Mesenteric fat pad (tissue), 1 donor: ENCODE measurements around the gene PLCB1. TPM values are rescaled to one million over a fixed set of nuclear protein-coding genes. Genes with fewer than 3 reads are reported as not detected.
"Not testable (repeated sequence)": the region's sequence is repeated elsewhere in the genome, so short reads cannot be mapped to it uniquely, and the experiment has no call there.

Source experiments
- DNase-seq: peaks from one replicate; pipeline ENCODE4 v3.0.0-alpha.2; 2020; ENCODE audit warnings: low spot score
- total RNA-seq: library from RNA; stranded (reverse); fragmentation: NEBNext Ultra II Directional; extraction: Animal tissue kit (Norgen Biotek cat#: 25700); gene quantifications from one replicate; pipeline ENCODE4 v1.2.1, GENCODE V29; 2021
- donor health status: DM: yes; HTN: yes; CAD: no.

Gene PLCB1
- total RNA-seq, 1 donor from 2014 or later, result 16.9 TPM

DNA sequence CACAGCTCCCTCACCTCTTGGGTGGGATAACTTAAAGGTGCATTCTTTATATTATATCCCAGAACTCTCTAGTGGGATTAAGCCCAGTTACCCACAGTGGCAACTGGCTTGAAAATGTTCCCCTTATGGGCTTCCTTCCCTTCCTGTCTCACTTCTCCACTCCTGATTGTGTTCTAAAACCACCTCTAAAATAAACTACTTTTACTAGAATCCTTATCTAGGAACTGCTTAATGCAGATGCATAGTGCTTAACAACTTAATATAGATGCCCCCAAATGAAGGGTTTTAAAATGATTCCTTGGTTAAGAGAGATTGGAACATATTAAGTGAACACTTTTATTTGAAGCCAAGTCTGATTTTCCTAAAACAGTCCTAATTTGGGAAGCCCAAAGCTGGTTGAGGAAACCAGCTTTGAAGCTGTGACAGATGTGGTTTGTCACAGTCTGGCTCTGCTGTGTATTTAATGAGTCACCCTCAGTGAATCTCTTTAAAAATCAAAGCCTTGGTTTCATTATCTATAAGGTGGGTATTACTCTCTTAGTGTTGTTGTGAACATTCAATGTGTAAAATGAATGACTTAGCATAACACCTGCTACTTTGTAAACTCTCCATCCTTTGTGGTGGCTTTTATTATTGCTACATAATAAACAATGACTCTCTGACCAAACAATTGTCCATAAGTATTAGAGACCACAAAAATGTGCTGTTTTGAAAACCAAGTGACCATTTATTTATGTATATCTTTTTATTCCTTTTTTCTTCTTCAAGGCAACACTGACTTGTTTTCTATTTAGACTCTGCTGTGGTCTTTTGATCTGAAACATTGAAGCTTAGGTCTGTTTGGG, 24.4 kb downstream of the PLCB1 start:
- no peak for DNase-seq

DNA sequence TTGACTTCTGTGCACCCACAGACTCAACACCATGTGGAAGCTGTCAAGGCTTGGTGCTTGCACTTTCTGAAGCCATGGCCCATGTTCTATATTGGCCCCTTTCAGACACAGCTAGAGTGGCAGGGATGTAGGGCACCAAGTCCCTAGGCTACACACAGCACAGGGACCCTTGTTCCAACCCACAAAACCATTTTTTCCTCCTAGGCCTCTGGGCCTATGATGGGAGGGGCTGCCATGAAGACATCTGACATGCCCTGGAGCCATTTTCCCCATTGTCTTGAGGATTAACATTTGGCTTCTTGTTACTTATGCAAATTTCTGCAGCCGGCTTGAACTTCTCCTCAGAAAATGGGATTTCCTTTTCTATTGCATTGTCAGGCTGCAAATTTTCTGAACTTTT, 27.2 kb downstream of the PLCB1 start:
- DNase-seq, result not testable (repeated sequence)

DNA sequence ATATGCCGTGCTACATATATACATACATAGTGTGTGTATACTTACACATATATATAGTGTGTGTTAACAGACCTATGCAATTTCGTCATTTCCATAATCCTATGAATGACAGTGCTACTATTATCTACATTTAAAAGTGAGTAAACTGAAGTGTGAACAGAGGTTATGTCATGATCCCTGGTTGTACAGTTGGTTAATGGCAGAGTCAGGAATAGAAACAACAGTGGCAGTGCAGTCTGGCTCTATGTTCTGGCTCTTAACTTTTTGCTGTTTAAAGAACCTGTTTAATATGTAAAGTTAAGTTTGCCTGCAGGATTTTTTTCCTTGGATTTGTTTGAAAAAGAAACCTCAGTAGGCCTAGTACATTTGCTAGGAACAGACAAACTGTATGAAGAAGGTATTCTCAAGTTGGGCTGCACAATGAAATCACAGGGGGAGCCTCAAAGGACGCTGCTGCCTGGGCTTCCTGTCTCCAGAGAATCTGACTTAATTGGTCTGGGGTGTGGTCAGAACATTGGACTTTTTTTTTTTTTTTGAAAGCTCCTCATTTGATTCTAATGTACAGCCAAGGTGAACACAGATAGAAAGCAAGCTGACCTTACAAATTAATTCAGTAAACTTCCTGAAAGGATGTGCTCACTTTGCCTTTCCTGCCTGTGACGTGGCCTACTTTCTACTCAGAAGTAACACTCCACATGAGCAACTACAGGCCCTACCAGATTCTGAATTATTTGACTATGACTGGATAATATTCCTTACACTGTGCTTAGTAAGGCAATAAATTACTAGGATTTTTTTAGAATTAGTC, 29.4 kb downstream of the PLCB1 start:
- no peak for DNase-seq

DNA sequence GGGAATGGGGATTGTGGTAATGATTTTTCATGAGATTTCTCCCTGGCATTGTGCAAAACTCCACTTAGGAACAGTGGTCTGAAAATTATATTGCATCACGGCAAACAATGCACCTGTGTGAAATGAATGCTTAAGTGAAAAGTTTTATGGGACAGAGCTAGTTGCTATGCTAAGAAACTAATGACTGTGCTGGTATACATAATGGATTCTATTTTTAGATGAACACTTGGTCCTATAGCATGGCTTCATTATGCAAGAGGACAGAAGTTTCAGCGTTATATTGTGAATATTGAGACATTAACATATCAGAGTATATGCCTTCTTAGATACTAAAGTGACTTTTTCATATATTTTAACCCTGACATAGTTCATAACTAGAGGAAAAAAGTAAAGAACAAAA, 30.5 kb downstream of the PLCB1 start:
- no peak for DNase-seq

DNA sequence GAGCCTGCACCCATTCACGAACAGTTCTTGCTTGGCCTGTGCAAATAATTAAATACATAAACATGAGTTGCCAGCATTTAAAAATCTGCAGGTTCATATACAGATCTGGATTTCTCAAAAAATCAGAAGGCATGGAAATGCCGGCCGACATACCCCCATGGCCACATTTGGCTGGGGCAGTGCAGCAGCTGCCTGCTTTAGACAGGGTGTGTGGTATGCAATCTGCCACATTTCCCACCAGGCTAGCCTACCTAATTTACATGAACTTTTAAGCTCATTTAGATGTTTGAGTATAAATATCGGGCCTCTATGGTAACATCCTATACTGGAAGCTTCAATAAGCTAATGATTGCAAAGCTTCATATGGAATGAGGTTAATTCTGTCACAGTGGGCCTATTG, 31.5 kb downstream of the PLCB1 start:
- no peak for DNase-seq

DNA sequence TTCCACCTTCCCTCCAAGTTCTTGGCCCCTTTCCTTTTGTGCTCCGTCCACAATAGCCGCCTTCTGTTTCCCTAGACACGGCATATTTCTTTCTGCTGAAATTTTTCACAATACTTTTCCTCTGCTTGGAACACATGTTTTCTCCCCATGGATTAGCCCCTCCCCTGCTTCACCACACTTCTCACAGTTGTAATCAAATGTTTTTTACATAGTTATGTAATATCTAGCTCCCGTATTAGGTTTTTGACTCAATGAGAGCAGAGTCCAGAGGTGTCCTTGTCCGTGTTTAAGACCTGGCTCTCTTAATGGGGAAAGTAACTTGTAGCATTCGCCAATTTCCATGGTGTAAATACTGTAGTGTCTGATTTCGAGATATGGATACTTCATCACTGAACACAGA, 34.7 kb downstream of the PLCB1 start:
- no peak for DNase-seq

DNA sequence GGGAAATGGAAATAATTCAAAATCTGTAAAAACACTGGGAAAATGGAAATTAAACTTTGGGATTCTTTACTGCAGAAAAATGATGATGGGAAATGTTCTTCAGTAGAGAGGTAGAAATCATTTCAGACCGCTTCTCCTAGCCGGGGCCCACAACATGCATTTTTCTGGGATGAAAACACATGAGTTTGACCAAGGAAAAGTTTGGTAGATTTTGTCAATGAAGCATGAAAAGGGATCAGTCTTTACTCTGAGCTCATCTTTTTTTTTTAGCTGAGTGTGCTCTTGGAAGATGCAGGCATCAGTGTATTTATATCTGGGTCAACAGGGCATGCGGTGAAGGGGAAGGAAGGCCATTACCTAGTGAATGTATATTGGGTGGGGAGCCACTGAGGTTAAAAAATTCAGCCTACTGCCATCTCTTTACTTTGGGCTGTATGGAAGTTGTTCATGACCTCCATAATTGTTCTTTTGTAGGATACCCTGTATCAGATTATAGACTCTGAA, 36.8 kb downstream of the PLCB1 start:
- DNase-seq, result no peak

DNA sequence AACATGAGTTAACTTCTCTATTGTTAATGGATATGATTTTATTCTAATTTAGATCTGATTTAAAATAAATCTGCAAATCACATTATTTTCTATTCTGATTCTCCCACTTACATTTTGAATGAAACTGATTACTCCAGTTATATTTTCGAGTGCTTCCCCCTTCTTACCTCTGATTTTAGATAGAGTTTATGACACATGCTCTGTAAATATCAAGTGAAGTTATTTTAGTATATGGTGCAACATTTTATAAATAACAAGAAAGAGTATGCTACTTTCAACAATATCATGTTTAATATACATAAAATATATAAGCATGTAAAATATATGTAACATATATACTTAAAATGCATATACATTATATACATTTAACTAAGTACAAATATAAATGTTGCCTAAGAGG, 38.9 kb downstream of the PLCB1 start:
- DNase-seq, result no peak

DNA sequence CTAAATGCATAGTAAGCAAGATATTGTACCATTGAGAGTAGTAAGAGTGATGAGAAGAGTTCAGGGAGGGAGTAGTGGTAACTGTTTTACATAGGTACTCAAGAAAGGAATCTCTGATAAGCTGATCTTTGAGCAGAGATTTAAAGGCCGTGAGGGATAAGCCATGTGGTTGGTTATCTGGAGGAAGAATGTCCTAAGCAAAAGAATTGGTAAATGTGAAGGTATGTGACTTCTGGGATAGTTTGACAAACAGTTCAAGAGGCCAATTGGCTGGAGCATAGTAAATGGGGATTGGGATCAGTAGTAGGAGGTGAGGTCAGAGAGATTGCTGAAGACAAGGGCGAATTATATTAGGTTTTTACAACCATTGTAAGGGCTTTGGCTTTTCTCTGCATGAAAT, 40.1 kb downstream of the PLCB1 start:
- DNase-seq, result no peak

DNA sequence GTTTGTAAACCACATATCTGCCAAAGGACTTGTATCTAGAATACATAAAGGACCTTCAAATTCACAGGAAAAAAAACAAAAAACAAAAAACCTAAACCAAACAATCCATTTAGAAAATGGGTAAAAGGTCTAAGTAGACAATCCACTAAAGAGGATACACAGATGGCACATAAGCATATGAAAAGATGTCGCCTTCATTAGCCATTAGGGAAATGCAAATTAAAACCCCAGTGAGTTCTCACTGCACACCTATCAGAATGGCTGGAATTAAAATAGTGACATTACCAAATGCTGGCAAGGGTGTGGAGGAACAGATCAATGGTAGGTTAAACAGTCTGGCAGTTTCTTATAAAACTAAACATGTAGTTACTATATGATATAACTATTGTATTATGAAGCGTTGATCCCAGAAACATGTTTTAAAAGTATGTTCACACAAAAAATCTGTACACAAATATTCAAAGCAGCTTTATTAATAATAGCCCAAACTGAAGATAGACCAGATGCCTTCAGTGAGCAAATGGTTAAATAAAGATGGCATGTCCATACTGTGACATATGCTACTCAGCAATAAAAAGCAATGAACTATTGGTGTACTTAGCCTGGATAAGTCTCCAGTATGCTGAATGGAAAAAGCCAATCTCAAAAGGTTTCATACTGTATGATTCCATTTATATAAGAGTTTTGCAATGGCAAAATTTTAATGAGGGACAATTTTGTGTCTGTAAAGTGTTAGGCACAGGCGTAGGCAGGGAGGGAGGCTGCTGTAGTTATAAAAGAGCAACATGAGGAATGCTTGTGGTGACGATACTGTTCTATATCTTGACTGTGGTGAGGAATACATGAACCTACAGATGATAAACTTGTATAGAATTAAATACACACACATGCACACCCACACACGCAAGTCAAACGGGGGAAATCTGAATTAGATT, 43.9 kb downstream of the PLCB1 start:
- no peak for DNase-seq

DNA sequence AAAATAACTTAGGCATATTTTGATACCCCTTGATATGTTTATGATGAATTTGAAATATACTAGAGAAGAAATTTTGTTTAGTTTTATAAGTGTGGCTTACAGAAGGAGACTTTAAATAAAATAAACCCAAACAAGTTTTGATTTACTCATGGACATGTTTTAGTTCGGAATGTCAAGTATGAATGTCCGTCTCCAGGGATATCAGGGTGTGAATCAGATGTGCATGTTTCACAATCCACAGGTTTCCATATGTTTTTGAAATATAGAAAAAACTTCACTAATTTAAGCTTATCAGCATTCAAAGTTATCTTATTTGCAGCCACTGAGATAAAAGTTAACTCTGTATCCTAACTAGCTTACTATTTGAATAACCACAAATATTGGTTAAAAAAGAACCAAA, 51.5 kb downstream of the PLCB1 start:
- no peak for DNase-seq

DNA sequence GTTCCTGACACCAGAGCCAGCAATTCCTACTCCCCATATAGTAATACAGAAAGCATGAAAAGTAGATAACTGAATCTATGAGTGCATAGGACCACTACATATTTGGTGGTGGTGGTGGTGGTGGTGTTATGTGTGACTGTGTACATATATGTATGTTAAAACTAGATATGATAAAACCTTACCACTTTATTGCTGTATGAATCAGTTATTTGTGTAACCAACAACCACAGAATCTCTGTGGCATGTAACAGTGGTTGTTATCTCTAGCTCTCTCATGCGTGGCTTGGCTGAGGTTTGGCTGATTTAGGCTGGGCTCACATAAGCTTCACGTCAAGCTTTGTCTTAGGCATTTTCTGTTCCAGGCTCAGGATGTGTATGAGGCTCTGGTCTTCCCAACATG, 55.7 kb downstream of the PLCB1 start:
- DNase-seq, result no peak

DNA sequence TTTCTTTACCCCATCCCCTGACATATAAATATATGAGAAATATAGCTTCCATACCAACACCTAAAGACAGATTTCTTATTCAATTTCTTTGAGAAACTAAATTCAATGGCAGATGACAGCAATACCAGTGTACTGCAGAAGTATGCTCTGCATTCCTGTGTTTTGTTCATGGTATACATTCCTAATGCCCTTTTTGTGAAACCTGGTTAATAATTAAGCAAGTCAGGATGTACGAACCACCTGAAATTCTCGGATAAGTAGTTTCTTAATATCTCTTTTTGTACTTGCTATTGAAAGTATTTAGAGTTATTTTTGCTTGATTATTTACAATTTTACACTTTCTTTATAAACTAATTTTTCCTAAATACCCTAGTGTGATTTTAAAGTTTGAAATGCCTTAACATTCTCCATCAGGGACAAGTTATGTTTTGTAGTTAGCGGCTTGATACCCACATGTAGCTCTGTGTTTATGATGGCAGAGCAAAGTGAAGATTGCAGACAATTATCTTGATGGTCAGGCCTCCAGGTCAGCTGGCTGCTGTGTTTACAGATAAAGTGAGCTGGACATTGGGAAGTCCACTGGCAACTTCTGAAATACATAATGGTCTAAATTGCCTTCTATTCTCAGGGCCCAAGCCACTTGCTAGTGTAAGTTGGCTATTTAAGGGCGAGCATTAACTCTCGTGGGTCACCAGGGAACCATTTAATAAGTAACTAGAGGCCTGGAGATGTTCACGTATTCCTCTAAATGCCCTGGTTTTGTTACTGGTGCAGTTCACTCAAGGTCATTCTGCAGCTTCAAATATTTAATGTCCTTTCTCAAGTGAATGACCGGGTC, 58.2 kb downstream of the PLCB1 start:
- DNase-seq, result no peak

DNA sequence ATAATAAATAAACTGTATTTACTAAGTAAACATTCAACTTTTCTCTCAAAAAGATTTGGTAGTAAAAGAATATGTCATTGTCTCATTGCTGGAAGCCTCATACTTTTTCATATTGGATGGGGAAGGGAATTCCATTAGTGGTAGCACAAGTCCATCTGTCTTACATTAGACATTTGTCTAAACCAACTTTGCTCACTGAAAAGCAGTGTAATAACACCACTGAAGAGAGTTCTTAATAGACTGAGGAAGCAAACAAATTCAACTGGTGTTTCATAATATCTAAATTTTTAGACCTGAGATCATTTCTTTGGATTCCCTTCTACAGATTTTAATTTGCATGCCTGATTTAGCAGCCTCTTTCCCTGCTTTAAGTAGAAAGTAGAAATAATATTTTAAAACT, 62.7 kb downstream of the PLCB1 start:
- DNase-seq, result no peak

DNA sequence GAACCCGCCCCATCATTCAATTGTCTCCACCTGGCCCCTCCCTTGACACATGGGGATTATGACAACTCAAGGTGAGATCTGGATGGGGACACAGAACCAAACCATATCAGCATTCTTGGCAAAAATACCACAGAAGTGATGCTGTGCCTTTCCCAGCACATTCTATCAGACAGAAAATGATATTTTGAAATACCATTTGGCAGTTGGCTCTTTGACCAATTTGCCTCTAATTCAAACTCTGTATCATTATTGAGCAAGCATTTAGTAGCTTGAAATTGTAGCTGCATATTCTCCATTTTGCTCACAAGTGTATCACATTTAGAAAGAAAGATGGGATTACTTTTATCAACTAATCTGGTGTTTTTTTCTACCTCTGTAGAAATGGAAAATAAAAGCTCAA, 64.0 kb downstream of the PLCB1 start:
- no peak for DNase-seq

DNA sequence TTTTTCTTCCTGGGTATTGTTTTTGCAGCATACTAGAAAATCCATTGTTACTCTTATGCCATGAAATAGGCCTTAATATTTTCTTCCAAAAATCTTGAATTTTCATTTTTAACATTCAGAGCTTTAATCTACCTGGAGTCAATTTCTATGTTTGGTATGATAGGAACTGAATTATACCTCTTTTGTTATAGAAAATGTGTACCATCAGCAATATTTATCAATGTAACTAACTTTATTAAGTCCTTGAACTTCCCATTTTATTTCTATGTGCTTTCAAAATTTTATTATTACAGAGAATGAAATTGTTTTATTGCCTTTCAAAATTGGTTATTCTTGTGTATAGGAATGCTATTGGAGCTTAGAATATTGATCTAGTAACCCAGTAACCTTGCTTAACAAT, 68.2 kb downstream of the PLCB1 start:
- DNase-seq, result no peak

DNA sequence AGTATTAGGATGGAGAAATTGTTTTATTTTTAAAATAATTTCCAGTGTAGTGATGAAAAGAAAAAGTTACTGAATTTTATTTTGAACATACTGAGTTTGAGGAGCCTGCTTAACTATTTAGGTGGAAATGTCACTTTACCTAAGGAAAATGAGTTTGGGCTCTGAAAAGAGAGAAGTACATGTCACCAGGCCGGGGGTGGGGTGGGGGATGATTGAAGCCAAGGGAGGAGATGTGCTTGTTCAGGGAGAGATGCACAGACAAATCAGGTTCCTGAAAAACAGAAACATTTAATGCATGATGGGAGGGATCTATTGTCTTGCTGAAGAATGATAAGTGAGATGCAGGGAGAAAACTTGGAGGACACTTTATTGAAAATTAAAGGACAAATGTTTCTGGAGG, 71.3 kb downstream of the PLCB1 start:
- no peak for DNase-seq

DNA sequence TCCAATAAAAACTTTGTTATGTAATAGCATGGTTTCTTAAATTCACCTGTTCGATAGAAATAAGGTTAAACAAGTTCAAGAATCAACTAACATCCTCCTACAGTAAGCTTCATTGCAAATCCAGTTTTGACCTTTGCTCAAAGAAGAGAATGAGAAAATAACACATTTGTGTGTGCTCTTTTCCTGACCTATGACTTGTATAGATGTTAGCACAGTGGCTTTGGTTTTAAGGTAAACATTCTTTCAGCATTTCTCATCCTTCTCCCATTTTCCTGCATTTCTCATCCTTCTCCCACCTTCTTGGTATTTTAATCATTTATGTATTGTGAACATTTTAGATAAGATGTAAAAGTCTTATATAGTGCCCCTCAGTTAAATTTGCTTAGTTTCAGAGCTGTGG, 73.9 kb downstream of the PLCB1 start:
- DNase-seq, result no peak

DNA sequence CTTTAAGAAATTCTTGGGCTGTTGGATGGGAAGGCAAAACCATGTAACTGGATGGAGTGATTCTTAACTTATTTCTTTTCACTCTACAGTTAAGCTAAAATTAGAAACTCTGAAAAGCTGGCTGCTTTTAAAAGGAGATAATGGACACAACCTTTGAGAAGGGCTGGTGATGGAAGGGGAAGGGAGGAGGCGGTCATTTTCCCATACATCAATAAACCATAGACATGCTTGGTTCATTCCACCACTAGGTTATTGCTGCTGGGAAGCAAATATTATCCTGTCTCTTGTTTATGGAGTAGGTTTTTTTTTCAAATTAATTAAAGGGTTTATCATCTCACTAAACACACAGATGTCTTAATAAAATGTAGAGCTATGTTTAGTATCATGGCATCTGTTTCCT, 76.2 kb downstream of the PLCB1 start:
- no peak for DNase-seq

DNA sequence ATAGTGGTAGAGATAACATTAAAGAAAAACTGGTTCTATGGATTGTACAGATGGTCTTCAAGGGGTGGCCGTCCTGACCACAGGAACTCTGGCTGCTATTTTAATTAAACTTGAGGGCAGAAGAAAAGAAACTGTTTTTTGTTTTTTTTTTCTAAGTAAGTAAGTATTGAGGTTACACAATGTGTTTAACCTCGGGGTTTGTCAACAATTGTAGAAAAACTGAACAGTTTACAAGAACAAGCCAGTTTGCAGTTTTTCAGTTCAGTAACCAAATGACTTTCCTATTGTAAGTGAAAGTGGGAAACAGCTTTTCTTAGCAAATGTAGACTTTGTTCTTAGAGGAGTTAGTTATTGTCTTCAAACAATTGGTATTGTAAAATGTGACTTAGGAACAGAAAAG, 77.0 kb downstream of the PLCB1 start:
- no peak for DNase-seq
